ENCODE measurements around the gene FANCI. TPM values are rescaled to one million over a fixed set of nuclear protein-coding genes. Genes with fewer than 3 reads are reported as not detected.

The FANCI gene
- total and polyA plus RNA-seq, 3 donors from 2014 or later, result 45.0 to 63.6 (median 56.0) TPM

DNA sequence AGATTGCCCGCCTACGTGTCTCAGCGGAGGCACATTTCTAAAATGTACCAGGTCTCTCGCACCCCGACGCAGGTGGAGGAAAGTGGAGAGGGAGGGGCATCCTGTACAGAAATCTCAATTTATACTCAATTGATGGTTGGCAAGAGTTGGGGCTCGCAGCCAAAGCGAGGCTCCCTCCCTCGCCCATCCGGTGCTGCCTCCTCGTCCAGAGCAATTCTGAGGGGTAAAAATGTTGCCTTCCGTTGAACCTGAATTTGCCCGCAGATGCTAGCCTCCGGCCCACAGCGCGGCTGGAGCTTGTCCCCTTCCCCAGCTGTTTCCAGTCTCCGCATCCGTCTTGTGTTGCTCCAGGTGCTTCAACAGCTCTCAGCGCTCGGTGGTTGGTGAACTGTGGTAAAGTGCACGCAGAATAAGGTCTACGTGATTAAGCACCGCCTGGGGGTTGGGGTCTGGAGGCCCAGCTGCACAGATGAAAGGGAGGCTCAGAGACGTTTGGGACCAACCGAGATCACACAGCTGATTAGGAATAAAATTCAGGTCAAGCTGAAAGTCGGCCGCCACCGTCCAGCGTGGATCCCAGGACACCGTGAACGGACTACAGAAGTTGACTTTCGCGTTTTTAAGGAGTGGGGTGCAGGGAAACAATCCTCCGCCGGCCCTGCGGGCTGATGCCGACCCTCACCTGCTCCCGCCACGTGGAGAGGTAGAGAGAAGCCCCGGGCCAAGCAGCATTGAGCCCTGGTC, 91.7 kb downstream of the FANCI start:
- H3K4me1 ChIP-seq, result peaks cover 30% of the 10 kb centered on the region
- H3K27me3 ChIP-seq, result no peaks in the 10 kb centered on the region
- intact Hi-C loops (cut with DNase I; ENCODE audit: low total_unique reads), result no loop called here
- TF ChIP-seq POLR2A (IDR thresholded peaks at IDR 0.05), result no peak
- TF ChIP-seq, protein P1, sequence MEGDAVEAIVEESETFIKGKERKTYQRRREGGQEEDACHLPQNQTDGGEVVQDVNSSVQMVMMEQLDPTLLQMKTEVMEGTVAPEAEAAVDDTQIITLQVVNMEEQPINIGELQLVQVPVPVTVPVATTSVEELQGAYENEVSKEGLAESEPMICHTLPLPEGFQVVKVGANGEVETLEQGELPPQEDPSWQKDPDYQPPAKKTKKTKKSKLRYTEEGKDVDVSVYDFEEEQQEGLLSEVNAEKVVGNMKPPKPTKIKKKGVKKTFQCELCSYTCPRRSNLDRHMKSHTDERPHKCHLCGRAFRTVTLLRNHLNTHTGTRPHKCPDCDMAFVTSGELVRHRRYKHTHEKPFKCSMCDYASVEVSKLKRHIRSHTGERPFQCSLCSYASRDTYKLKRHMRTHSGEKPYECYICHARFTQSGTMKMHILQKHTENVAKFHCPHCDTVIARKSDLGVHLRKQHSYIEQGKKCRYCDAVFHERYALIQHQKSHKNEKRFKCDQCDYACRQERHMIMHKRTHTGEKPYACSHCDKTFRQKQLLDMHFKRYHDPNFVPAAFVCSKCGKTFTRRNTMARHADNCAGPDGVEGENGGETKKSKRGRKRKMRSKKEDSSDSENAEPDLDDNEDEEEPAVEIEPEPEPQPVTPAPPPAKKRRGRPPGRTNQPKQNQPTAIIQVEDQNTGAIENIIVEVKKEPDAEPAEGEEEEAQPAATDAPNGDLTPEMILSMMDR (IDR thresholded peaks at IDR 0.05), result no peak
- WGBS, 2 donors, result 9 to 10% methylated on average over 16 to 40 of the region's 40 CpGs
- H3K4me3 ChIP-seq, result peak overlapping the region; percentile 50 to 90
- no peaks in the 10 kb centered on the region for H3K9me3 ChIP-seq
- peak overlapping the region; percentile 25 to 39 for H3K27ac ChIP-seq
- H3K36me3 ChIP-seq (ENCODE audit: low read depth, missing control alignments), result no peaks in the 10 kb centered on the region
- peak; percentile 50 for DNase-seq

DNA sequence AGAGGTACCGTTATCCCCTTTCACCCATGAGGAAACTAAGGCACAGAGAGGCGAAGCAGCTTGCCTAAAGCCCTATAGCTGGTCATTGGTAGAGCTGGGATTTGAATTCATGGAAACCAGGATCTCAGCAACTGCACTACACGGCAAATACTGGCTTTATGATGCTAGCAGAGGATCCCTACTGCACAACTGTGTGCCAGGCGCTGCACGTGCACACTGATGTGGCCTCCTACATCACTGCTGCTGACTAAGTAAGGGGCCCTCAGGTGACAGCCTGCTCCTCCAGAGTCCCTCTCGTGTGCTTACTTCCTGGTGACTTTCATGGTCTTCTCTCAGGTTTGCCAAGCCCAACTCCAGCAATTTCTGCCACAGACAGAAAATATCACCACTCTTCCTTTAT, 94.3 kb downstream of the FANCI start:
- Histone ChIP-seq H3K9me3 (no peaks in the 10 kb centered on the region), H3K27ac (no peak overlapping the region), H3K36me3 (ENCODE audit: low read depth, missing control alignments) (no peaks in the 10 kb centered on the region), H3K4me1 (peaks cover 9% of the 10 kb centered on the region), H3K27me3 (no peaks in the 10 kb centered on the region), H3K4me3 (no peak overlapping the region)
- intact Hi-C loops (cut with DNase I; ENCODE audit: low total_unique reads), result no loop called here
- no peak for DNase-seq
- TF ChIP-seq POLR2A (IDR thresholded peaks at IDR 0.05), result no peak
- TF ChIP-seq, protein P1 (IDR thresholded peaks at IDR 0.05), result no peak
- WGBS, 2 donors, result 72 to 81% methylated on average over 6 of the region's 6 CpGs

DNA sequence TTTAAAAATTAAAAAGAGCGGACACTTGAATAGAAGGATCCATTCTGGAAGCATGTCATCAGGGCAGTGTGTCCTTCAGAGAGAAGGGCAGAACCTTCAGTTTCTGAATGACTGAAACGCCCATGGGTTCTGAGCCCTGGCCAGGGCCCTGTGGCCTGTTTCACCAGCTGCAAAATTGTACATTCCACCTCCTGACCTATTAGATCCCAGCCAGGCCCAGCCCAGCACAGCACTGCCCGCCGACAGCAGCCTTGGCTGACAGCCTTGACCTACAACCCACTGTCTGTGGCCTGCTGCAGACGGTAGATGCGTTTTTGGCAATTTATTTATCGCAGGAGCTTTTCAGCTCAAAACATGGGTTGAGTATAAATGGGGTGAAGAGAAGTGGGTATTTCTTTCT, 96.8 kb downstream of the FANCI start:
- Histone ChIP-seq H3K27me3 (no peaks in the 10 kb centered on the region), H3K27ac (no peak overlapping the region), H3K4me3 (no peak overlapping the region), H3K36me3 (ENCODE audit: low read depth, missing control alignments) (no peaks in the 10 kb centered on the region), H3K4me1 (no peaks in the 10 kb centered on the region), H3K9me3 (no peaks in the 10 kb centered on the region)
- TF ChIP-seq POLR2A (IDR thresholded peaks at IDR 0.05), result no peak
- TF ChIP-seq, protein P1 (IDR thresholded peaks at IDR 0.05), result no peak
- no peak for DNase-seq
- WGBS, 2 donors, result 53 to 57% methylated on average over 7 of the region's 7 CpGs
- intact Hi-C loops (cut with DNase I; ENCODE audit: low total_unique reads), result no loop called here

DNA sequence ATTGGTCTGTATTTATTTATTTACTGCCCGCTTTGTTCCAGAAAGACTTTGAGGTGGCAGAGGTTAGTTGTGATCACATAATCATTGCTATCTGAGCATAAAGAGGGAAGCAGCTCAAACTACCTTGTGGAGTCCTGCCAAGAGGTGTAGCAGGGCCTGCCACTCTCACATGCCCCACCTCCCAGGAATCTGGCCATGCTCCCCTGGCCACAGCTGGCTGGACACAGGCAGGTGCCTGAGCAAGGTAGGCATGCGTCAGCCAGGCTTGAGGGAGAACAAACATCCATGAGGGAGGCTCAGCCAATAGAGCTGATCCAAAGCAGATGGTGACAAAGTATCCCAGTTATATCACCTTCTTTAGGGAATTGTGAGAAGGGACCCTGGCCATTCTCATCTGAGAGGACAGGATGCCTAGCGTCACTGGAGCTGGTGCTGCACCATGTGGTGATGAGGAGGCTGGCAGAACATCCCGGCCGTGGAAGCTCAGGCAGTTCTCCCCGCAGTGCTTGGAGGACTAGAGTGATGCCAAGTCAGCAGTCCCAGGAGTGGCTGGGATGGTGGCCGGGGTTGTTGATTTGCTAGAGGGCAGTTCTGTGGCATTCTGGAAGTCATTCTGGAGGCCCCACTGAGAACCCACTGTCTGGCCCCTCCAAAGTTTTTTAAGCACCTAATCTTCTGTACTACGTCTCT, 97.7 kb downstream of the FANCI start:
- TF ChIP-seq, protein P1 (IDR thresholded peaks at IDR 0.05), result no peak
- no peak for TF ChIP-seq POLR2A (IDR thresholded peaks at IDR 0.05)
- no peaks in the 10 kb centered on the region for H3K4me1 ChIP-seq
- WGBS, 2 donors, result 90 to 96% methylated on average over 4 to 8 of the region's 8 CpGs

More for the DNA sequence above, 97.7 kb downstream of the FANCI start:
- no peaks in the 10 kb centered on the region for H3K9me3 ChIP-seq
- no peak overlapping the region for H3K27ac ChIP-seq
- intact Hi-C loops (cut with DNase I; ENCODE audit: low total_unique reads), result no loop called here
- no peaks in the 10 kb centered on the region for H3K27me3 ChIP-seq
- H3K4me3 ChIP-seq, result no peak overlapping the region
- no peaks in the 10 kb centered on the region for H3K36me3 ChIP-seq (ENCODE audit: low read depth, missing control alignments)
- DNase-seq, result no peak
